Lower lobe of right lung (tissue), 2 donors: ENCODE measurements around the gene DPAGT1. TPM values are rescaled to one million over a fixed set of nuclear protein-coding genes. Genes with fewer than 3 reads are reported as not detected.
A peak's percentile ranks its signal among the peaks of the same experiment; 100 is the strongest.

Experiments used
- ATAC-seq, 2 donors: fragments of 200-7000 bp; cut with Tn5 transposase; one replicate each; pipeline ENCODE4 v1.9.1; 2020 to 2022; ENCODE audit warnings: mild to moderate bottlenecking in 2 of 2, moderate library complexity in 2 of 2
- DNase-seq: peaks from one replicate; pipeline ENCODE4 v3.0.0-alpha.2; 2020
- H3K27ac ChIP-seq: fragments of 200-600 bp; one replicate; pipeline ENCODE4 v1.8.0; 2022
- H3K27me3 ChIP-seq: fragments of 200-600 bp; one replicate; pipeline ENCODE4 v1.8.0; 2022; ENCODE audit warnings: low read depth
- H3K36me3 ChIP-seq: fragments of 200-600 bp; one replicate; pipeline ENCODE4 v1.8.0; 2022; ENCODE audit warnings: mild to moderate bottlenecking
- H3K4me1 ChIP-seq: fragments of 200-600 bp; one replicate; pipeline ENCODE4 v1.8.0; 2022
- H3K4me3 ChIP-seq: fragments of 200-600 bp; one replicate; pipeline ENCODE4 v1.8.0; 2022; ENCODE audit warnings: mild to moderate bottlenecking
- H3K9me3 ChIP-seq: fragments of 200-600 bp; one replicate; pipeline ENCODE4 v1.8.0; 2022
- CTCF ChIP-seq: fragments of 200-600 bp; IDR thresholded peaks from one replicate; pipeline ENCODE4 v1.8.0; 2022; ENCODE audit warnings: antibody characterized with exemption, mild to moderate bottlenecking
- intact Hi-C: fragments of 100-400 bp; cut with DNase I; formaldehyde crosslinking; loops from one replicate; pipeline ENCODE4 v1.11.0; 2022
- total RNA-seq: library from RNA; stranded (reverse); fragmentation: NEBNext Ultra II Directional; extraction: Animal tissue kit (Norgen Biotek cat#: 25700); gene quantifications from one replicate; pipeline ENCODE4 v1.2.1, GENCODE V29; 2021
- donor health status: DM: no; HTN: yes; CAD: no; lungs with severe emphysema.

The DPAGT1 gene
- total RNA-seq, 1 donor from 2014 or later, result 40.6 TPM

GRCh38 chr11:119118227-119118626, 16.6 kb upstream of the DPAGT1 start:
- TF ChIP-seq CTCF, result no peak
- no peak overlapping the region for H3K27ac ChIP-seq
- H3K27me3 ChIP-seq, result no peaks in the 10 kb centered on the region
- DNase-seq (no peak), ATAC-seq (no peak)
- H3K36me3 ChIP-seq, result peaks cover 37% of the 10 kb centered on the region
- no peaks in the 10 kb centered on the region for H3K9me3 ChIP-seq
- intact Hi-C loops, result no loop called here
- H3K4me3 ChIP-seq, result no peak overlapping the region
- H3K4me1 ChIP-seq, result peaks cover 16% of the 10 kb centered on the region

DNA sequence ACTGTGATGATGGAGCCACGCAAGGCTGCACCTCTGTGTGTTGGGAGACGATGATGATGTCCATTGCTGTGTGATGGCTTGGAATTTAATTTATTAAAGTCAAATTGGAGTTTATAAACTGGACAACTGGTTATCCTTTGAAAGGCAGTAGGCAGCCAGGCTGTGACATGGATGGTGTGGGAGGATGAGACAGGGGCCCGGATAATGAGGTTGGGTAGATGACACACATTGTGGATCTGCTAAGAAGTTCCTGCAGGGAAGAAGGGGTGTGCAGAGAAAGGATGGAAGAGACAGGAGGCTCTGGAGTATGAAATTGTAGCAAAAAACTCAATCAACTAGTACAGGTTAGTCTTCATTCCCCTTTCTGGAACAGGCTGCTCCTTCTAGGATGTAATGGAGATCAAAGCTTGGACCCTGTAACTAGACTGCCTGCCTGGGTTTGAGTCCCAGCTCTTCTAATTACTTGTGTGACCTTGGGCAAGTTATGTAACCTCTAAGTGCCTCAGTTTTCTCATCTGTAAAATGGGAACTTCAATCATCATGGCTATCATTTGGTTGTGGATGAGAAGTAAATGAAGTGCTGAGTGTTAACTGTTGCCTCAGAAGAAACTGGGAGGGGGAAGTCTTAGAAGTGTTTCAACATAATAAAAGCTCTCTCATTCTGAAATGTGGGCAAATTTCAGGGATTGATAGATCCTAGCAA, 15.5 kb upstream of the DPAGT1 start:
- peaks cover 48% of the 10 kb centered on the region for H3K36me3 ChIP-seq
- H3K4me3 ChIP-seq, result no peak overlapping the region
- ATAC-seq (no peak), DNase-seq (no peak)
- H3K27ac ChIP-seq, result no peak overlapping the region
- intact Hi-C loops, result no loop called here
- no peaks in the 10 kb centered on the region for H3K27me3 ChIP-seq
- peaks cover 8% of the 10 kb centered on the region for H3K4me1 ChIP-seq
- H3K9me3 ChIP-seq, result no peaks in the 10 kb centered on the region
- TF ChIP-seq CTCF, result no peak

DNA sequence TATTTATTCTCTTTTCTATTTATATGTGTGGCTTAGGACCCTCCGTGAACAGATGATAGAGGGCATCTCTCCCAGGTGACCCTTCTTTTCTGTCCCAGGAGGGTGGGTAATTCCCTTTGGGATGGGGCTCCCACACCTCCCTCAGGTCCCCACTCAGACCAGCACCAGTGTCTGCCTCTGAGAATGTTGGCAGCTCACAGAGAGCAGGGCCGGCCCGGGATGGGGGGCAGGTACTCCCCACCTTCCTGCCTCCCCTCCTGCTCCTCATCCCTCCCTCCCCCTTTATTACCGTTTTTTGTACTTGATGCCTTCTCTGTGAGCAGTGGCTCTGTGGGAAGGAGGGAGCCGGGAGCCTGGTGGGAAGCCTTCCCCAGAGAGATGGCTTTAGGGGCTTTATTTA, 14.9 kb upstream of the DPAGT1 start:
- peaks cover 53% of the 10 kb centered on the region for H3K36me3 ChIP-seq

GRCh38 chr11:119116235-119116594, 14.6 kb upstream of the DPAGT1 start:
- H3K4me1 ChIP-seq, result peaks cover 6% of the 10 kb centered on the region
- TF ChIP-seq CTCF, result no peak
- peaks cover 57% of the 10 kb centered on the region for H3K36me3 ChIP-seq
- peak overlapping the region; percentile 68 for H3K27ac ChIP-seq
- intact Hi-C loops, result no loop called here
- no peak for DNase-seq
- no peaks in the 10 kb centered on the region for H3K27me3 ChIP-seq
- no peaks in the 10 kb centered on the region for H3K9me3 ChIP-seq
- no peak for ATAC-seq
- H3K4me3 ChIP-seq, result peak overlapping the region; percentile 23

More for the DNA sequence above, 14.9 kb upstream of the DPAGT1 start:
- intact Hi-C loops, result no loop called here
- DNase-seq (no peak), ATAC-seq (no peak)
- Histone ChIP-seq H3K27ac (peak overlapping the region; percentile 68), H3K27me3 (no peaks in the 10 kb centered on the region), H3K4me1 (peaks cover 6% of the 10 kb centered on the region), H3K4me3 (peak overlapping the region; percentile 23), H3K9me3 (no peaks in the 10 kb centered on the region)
- TF ChIP-seq CTCF, result no peak

DNA sequence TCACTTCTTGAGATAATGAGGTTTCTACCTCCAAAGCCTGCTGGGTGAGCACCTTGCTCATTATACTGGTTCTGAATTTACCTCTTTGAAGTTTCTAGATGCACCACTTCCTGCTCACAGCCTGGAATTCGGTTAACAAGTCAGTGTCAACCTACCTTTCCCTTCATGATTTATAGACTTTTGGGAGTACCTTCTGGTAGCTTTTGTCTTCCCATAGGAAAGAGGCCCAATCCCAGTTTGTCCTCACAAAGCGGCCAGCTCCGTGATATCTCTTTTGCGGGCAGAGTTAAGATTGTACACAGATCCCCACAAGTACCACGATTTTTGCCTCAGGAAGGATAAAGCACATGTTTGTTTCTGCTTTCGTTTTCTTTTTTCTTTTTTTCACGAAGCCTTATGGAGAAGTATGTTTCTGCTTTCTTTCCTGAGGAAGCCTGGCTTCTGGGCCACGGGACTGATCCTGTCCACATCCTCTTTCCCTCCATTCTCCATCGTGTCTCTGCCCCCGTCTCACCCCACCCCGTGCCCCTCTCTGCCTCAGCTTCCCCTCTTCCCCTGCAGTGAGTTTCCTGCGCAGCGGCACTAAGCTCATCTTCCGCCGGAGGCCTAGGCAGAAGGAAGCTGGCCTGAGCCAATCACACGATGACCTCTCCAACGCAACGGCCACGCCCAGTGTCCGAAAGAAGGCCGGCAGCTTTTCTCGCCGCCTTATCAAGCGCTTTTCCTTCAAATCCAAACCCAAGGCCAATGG, 14.0 kb upstream of the DPAGT1 start:
- Histone ChIP-seq H3K36me3 (peaks cover 63% of the 10 kb centered on the region), H3K27ac (peak overlapping the region; percentile 68), H3K4me3 (peak overlapping the region; percentile 23), H3K4me1 (peaks cover 4% of the 10 kb centered on the region), H3K27me3 (no peaks in the 10 kb centered on the region), H3K9me3 (no peaks in the 10 kb centered on the region)
- DNase-seq (peak; percentile 85), ATAC-seq (peak; percentile 59 to 79)
- TF ChIP-seq CTCF, result no peak
- intact Hi-C loops, result no loop called here
